ENCODE results near the gene KCNH2.

Gene KCNH2

GRCh38 chr7:150902078-150903033, 75.8 kb downstream of the KCNH2 start:
- Mint-ChIP-seq H3K9me3 (no peaks in the 10 kb centered on the region), H3K4me1 (peaks cover 19% of the 10 kb centered on the region), H3K27me3 (peaks cover 61% of the 10 kb centered on the region), H3K4me3 (no peak overlapping the region), H3K36me3 (ENCODE audit: low read depth) (no peaks in the 10 kb centered on the region), H3K27ac (no peak overlapping the region)
- DNase-seq (no peak), ATAC-seq (no peak)

- Mint-ChIP-seq H3K27me3 (peaks cover 63% of the 10 kb centered on the region), H3K9me3 (no peaks in the 10 kb centered on the region), H3K4me3 (no peak overlapping the region), H3K27ac (no peak overlapping the region), H3K36me3 (ENCODE audit: low read depth) (no peaks in the 10 kb centered on the region), H3K4me1 (peaks cover 22% of the 10 kb centered on the region)
- ATAC-seq, result no peak
- DNase-seq, result no peak
Measured at GRCh38 chr7:150901160-150902035, 76.7 kb downstream of the KCNH2 start.

- ATAC-seq (no peak), DNase-seq (no peak)
- Mint-ChIP-seq H3K27ac (no peak overlapping the region), H3K4me1 (peaks cover 22% of the 10 kb centered on the region), H3K4me3 (no peak overlapping the region), H3K9me3 (no peaks in the 10 kb centered on the region), H3K27me3 (peaks cover 66% of the 10 kb centered on the region), H3K36me3 (ENCODE audit: low read depth) (no peaks in the 10 kb centered on the region)
Measured at GRCh38 chr7:150900675-150901074, 77.4 kb downstream of the KCNH2 start.

GRCh38 chr7:150898475-150899011, 79.6 kb downstream of the KCNH2 start:
- Mint-ChIP-seq H3K27me3 (peaks cover 67% of the 10 kb centered on the region), H3K4me1 (peaks cover 19% of the 10 kb centered on the region), H3K4me3 (no peak overlapping the region), H3K27ac (peak overlapping the region; percentile 76), H3K9me3 (peaks cover 6% of the 10 kb centered on the region), H3K36me3 (ENCODE audit: low read depth) (peaks cover 5% of the 10 kb centered on the region)
- DNase-seq (peak; percentile 79), ATAC-seq (peak; percentile 64)

- H3K36me3 Mint-ChIP-seq (ENCODE audit: low read depth), result peaks cover 5% of the 10 kb centered on the region
- peak overlapping the region; percentile 76 for H3K27ac Mint-ChIP-seq
- peaks cover 18% of the 10 kb centered on the region for H3K4me1 Mint-ChIP-seq
- ATAC-seq, result peak; percentile 92
- peaks cover 6% of the 10 kb centered on the region for H3K9me3 Mint-ChIP-seq
- H3K4me3 Mint-ChIP-seq, result no peak overlapping the region
- H3K27me3 Mint-ChIP-seq, result peaks cover 63% of the 10 kb centered on the region
- DNase-seq, result peak; percentile 53
Measured at GRCh38 chr7:150897502-150898474, 80.3 kb downstream of the KCNH2 start.

GRCh38 chr7:150896562-150897209, 81.4 kb downstream of the KCNH2 start:
- H3K27me3 Mint-ChIP-seq, result peaks cover 54% of the 10 kb centered on the region
- peaks cover 5% of the 10 kb centered on the region for H3K36me3 Mint-ChIP-seq (ENCODE audit: low read depth)
- no peak overlapping the region for H3K27ac Mint-ChIP-seq
- ATAC-seq, result no peak
- H3K4me3 Mint-ChIP-seq, result no peak overlapping the region
- H3K9me3 Mint-ChIP-seq, result peaks cover 6% of the 10 kb centered on the region
- no peak for DNase-seq
- peaks cover 18% of the 10 kb centered on the region for H3K4me1 Mint-ChIP-seq

GRCh38 chr7:150895809-150896208, 82.3 kb downstream of the KCNH2 start:
- DNase-seq, result no peak
- Mint-ChIP-seq H3K4me3 (no peak overlapping the region), H3K9me3 (peaks cover 6% of the 10 kb centered on the region), H3K36me3 (ENCODE audit: low read depth) (peaks cover 5% of the 10 kb centered on the region), H3K4me1 (peaks cover 18% of the 10 kb centered on the region), H3K27me3 (peaks cover 45% of the 10 kb centered on the region), H3K27ac (no peak overlapping the region)
- no peak for ATAC-seq

Measured in activated naive CD8-positive, alpha-beta T cell treated with anti-CD3 and anti-CD28 coated beads, Interleukin-2, amount 50 U/mL, for 24 hours (primary cell).